ENCODE data around the gene DDX10. TPM values are rescaled to one million over a fixed set of nuclear protein-coding genes. Genes with fewer than 3 reads are reported as not detected.

DDX10 gene
- total RNA-seq, 1 donor from 2014 or later = 21.1 TPM

DNA sequence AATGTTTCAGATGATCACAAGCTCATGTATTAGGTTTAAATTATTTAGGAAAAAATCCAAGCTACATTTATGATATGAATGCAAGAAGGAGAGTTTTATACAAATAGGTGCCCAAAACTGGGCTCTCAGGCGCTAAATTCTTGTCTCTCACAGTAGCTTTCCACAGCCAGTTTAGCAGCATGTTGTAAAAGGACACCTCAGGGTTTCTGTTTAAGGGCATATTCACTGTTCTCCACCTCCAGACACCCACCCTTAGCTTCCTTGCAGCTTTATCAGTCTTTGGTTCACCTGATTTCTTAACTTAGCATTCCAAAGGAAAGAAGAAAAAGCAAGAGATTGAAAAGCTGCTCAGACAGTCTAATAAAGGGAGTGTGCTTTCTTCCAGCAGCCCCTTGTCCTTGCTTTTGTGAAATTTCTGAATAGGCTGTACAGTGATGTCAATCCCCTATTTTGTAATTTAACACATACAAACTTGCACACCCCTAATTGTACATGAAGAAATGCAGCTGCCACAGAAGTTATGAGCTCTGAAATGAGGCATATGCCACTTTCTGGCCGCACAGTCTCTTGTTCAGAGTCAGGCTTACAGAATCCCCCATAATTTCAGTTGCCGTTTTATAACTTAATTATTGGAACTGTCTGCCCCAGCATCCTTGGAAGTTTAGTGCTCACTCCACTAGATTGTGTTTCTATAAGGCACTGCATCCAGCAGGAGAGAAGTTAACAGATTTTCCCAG is 262.1 kb downstream of the DDX10 start:
- no peak for ATAC-seq
- intact Hi-C loops (cut with DNase I) = no loop called here
- H3K4me1 ChIP-seq = no peaks in the 10 kb centered on the region
- no peak overlapping the region for H3K4me3 ChIP-seq
- TF ChIP-seq, protein P1, sequence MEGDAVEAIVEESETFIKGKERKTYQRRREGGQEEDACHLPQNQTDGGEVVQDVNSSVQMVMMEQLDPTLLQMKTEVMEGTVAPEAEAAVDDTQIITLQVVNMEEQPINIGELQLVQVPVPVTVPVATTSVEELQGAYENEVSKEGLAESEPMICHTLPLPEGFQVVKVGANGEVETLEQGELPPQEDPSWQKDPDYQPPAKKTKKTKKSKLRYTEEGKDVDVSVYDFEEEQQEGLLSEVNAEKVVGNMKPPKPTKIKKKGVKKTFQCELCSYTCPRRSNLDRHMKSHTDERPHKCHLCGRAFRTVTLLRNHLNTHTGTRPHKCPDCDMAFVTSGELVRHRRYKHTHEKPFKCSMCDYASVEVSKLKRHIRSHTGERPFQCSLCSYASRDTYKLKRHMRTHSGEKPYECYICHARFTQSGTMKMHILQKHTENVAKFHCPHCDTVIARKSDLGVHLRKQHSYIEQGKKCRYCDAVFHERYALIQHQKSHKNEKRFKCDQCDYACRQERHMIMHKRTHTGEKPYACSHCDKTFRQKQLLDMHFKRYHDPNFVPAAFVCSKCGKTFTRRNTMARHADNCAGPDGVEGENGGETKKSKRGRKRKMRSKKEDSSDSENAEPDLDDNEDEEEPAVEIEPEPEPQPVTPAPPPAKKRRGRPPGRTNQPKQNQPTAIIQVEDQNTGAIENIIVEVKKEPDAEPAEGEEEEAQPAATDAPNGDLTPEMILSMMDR (IDR thresholded peaks at IDR 0.05) = no peak
- H3K9me3 ChIP-seq = no peaks in the 10 kb centered on the region
- no peak overlapping the region for H3K27ac ChIP-seq
- no peaks in the 10 kb centered on the region for H3K36me3 ChIP-seq
- H3K27me3 ChIP-seq (ENCODE audit: low read depth) = no peaks in the 10 kb centered on the region
- no peak for DNase-seq

DNA sequence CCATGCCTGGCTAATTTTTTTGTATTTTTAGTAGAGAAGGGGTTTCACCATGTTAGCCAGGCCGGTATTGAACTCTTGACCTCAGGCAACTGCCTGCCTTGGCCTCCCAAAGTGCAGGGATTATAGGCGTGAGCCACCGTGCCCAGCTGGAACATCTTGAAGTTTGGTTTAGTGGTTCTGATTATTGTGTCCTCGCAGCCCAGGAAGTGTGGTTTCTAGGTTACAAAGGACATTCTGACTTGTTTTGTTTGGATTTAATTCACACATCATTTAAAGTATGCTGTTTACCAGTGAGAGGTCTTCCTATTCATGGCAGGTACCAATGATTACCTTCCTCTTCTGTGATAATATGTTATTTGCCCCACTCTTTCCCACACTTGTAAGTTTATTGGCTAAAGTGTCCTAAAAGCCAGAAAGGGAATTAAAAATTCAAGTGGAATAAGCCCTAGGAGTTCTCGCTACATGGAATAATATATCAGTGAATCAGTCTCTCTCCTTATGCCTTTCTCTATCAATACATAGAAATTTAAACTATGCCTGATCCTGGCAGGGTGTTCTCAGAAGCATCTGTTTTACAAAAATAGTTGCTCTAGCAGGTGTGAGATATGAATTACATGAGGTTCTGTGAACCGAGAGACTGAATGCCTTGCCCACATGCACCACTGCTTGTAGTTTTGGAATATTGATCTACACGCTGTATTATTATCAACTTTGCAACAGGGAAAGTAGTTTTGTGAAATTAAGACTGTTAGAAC is 263.1 kb downstream of the DDX10 start:
- Histone ChIP-seq H3K27ac (no peak overlapping the region), H3K4me1 (no peaks in the 10 kb centered on the region), H3K9me3 (no peaks in the 10 kb centered on the region), H3K4me3 (no peak overlapping the region), H3K27me3 (ENCODE audit: low read depth) (no peaks in the 10 kb centered on the region), H3K36me3 (no peaks in the 10 kb centered on the region)
- intact Hi-C loops (cut with DNase I) = no loop called here
- TF ChIP-seq, protein P1 (IDR thresholded peaks at IDR 0.05) = no peak
- DNase-seq = no peak
- ATAC-seq = no peak

DNA sequence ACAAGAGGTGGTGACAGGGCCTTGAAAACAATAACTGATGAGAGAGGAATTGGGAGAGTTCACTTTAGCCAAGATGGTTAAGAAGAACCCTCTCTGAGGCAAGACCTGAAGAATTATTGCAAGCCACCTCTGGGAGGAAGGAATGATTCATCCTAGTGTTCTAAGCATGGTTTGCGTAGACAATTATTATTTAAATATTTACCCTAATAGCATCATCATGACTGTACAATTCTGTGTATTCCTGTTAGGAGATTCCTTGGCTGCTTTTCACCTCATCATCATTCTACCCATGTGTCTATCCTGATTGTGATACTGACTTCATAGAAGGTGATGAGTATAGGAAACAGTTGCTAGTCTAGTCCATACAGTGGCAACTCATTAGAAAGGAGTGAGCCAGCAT is 264.4 kb downstream of the DDX10 start:
- Histone ChIP-seq H3K36me3 (no peaks in the 10 kb centered on the region), H3K9me3 (no peaks in the 10 kb centered on the region), H3K4me1 (no peaks in the 10 kb centered on the region), H3K4me3 (no peak overlapping the region), H3K27ac (no peak overlapping the region), H3K27me3 (ENCODE audit: low read depth) (no peaks in the 10 kb centered on the region)
- DNase-seq = no peak
- ATAC-seq = no peak
- intact Hi-C loops (cut with DNase I) = no loop called here
- TF ChIP-seq, protein P1 (IDR thresholded peaks at IDR 0.05) = no peak

DNA sequence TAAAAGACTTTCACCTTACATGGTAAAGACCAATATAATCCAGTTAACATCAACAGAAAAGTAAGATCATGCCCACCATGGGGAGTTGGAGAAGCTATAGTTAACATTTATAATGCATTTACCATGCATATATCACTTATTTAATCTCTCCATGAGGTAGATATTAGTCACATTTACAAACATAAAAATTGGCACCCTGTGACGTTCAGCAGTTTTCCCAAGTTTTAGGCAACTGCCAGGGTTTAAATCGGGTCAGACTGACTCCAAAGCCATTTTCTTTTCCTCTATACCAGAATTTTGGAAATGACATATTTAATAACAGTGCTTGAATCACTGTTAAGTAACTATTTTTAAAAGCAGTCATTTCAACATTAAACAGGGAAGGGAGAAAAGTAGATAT is 266.3 kb downstream of the DDX10 start:
- intact Hi-C loops (cut with DNase I) = no loop called here
- ATAC-seq (no peak), DNase-seq (no peak)
- H3K9me3 ChIP-seq = no peaks in the 10 kb centered on the region
- H3K36me3 ChIP-seq = no peaks in the 10 kb centered on the region
- H3K4me1 ChIP-seq = no peaks in the 10 kb centered on the region
- TF ChIP-seq, protein P1 (IDR thresholded peaks at IDR 0.05) = no peak
- H3K27me3 ChIP-seq (ENCODE audit: low read depth) = no peaks in the 10 kb centered on the region
- no peak overlapping the region for H3K27ac ChIP-seq
- no peak overlapping the region for H3K4me3 ChIP-seq

DNA sequence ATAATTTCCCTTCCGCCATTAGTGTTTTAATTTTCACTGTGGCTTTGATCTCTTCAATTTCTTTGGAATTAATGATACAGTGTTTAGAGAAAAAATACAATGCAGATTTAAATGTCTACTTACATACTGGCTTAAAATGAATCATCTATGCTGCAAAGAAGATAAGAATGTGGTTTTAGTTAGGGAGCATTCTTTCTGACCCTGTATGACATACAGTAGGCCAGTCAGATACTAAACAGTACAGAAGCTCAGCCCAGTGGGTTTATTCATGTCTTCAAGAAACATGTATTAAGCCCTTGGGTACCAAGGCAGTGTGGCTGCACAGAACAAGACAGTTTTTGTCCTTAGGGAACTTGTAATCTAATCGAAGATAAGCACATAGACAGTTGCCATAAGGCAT is 268.8 kb downstream of the DDX10 start:
- no peak for ATAC-seq
- H3K4me3 ChIP-seq = no peak overlapping the region
- intact Hi-C loops (cut with DNase I) = no loop called here

More for the DNA sequence above, 268.8 kb downstream of the DDX10 start:
- DNase-seq = no peak
- TF ChIP-seq, protein P1 (IDR thresholded peaks at IDR 0.05) = no peak
- Histone ChIP-seq H3K4me1 (no peaks in the 10 kb centered on the region), H3K27me3 (ENCODE audit: low read depth) (no peaks in the 10 kb centered on the region), H3K9me3 (no peaks in the 10 kb centered on the region), H3K36me3 (no peaks in the 10 kb centered on the region), H3K27ac (no peak overlapping the region)

Measured in lower lobe of right lung (tissue), 2 donors.